ENCODE data around the gene SFSWAP.

SFSWAP gene

GRCh38 chr12:131709226-131709625 is 1.7 kb upstream of the SFSWAP start:
- Histone ChIP-seq H3K27ac (no peak overlapping the region), H3K4me1 (peaks cover 23 to 27% (median 24%) of the 10 kb centered on the region in 10 experiments), H4K20me1 (peaks cover 0 to 32% (median 26%) of the 10 kb centered on the region in 11 experiments; a peak in 17 of 22 replicates), H3K9me3 (replicated peaks in 1 of 11) (peaks cover 7 to 22% (median 16%) of the 10 kb centered on the region in 11 experiments), H3K27me3 (no peaks in the 10 kb centered on the region), H3K4me3 (no peak overlapping the region), H3K9ac (no peak overlapping the region), H3K4me2 (no peak overlapping the region), H3K36me3 (peaks cover 5 to 21% (median 12%) of the 10 kb centered on the region in 11 experiments)
- TF ChIP-seq Cebpa-rat (IDR thresholded peaks at IDR 0.05) = no peak

GRCh38 chr12:131711551-131712205 is 788 bp downstream of the SFSWAP start:
- Histone ChIP-seq H3K4me3 (peak overlapping the region; percentile 77 to 100 (median 94)), H3K4me2 (peak overlapping the region; percentile 87 to 99 (median 95)), H3K36me3 (peaks cover 30 to 46% (median 36%) of the 10 kb centered on the region in 11 experiments), H3K9me3 (replicated peaks in 1 of 11) (peaks cover 0 to 13% (median 7%) of the 10 kb centered on the region in 11 experiments; a peak in 11 of 22 replicates), H3K4me1 (peaks cover 23 to 27% (median 24%) of the 10 kb centered on the region in 10 experiments), H3K9ac (peak overlapping the region; percentile 95 to 99 (median 98)), H4K20me1 (peaks cover 0 to 43% (median 26%) of the 10 kb centered on the region in 11 experiments; a peak in 17 of 22 replicates), H3K27me3 (no peaks in the 10 kb centered on the region), H3K27ac (peak overlapping the region; percentile 96 to 100 (median 99))
- no peak for TF ChIP-seq Cebpa-rat (IDR thresholded peaks at IDR 0.05)

GRCh38 chr12:131713349-131713748 is 2.5 kb downstream of the SFSWAP start:
- no peak for TF ChIP-seq Cebpa-rat (IDR thresholded peaks at IDR 0.05)

GRCh38 chr12:131714759-131715158 is 3.9 kb downstream of the SFSWAP start:
- Histone ChIP-seq H3K9me3 (replicated peaks in 1 of 11) (peaks cover 0 to 2% (median 0%) of the 10 kb centered on the region in 11 experiments; a peak in 7 of 22 replicates), H3K4me2 (no peak overlapping the region), H3K36me3 (peaks cover 61 to 77% (median 67%) of the 10 kb centered on the region in 11 experiments), H3K4me3 (no peak overlapping the region), H3K27ac (no peak overlapping the region), H3K27me3 (no peaks in the 10 kb centered on the region), H3K9ac (no peak overlapping the region), H4K20me1 (peaks cover 6 to 59% (median 31%) of the 10 kb centered on the region in 11 experiments; a peak in 17 of 22 replicates), H3K4me1 (peaks cover 23 to 25% (median 23%) of the 10 kb centered on the region in 10 experiments)
- no peak for TF ChIP-seq Cebpa-rat (IDR thresholded peaks at IDR 0.05)

More at GRCh38 chr12:131713349-131713748, 2.5 kb downstream of the SFSWAP start:
- H4K20me1 ChIP-seq = peaks cover 0 to 45% (median 26%) of the 10 kb centered on the region in 11 experiments; a peak in 17 of 22 replicates
- no peak overlapping the region for H3K4me3 ChIP-seq
- peaks cover 23 to 27% (median 24%) of the 10 kb centered on the region in 10 experiments for H3K4me1 ChIP-seq
- no peaks in the 10 kb centered on the region for H3K27me3 ChIP-seq
- H3K9me3 ChIP-seq (replicated peaks in 1 of 11) = peaks cover 0 to 13% (median 7%) of the 10 kb centered on the region in 11 experiments; a peak in 11 of 22 replicates
- no peak overlapping the region; a peak in 2 of 22 replicates for H3K9ac ChIP-seq
- peaks cover 47 to 63% (median 53%) of the 10 kb centered on the region in 11 experiments for H3K36me3 ChIP-seq
- no peak overlapping the region for H3K27ac ChIP-seq
- peak overlapping the region in 10 of 11 experiments; percentile 87 to 99 (median 95); a peak in 17 of 22 replicates for H3K4me2 ChIP-seq

- Histone ChIP-seq H3K4me1 (peaks cover 15 to 18% (median 16%) of the 10 kb centered on the region in 10 experiments), H3K27ac (no peak overlapping the region), H3K9ac (no peak overlapping the region), H3K36me3 (peaks cover 75 to 92% (median 82%) of the 10 kb centered on the region in 11 experiments), H3K4me3 (no peak overlapping the region), H3K4me2 (no peak overlapping the region), H4K20me1 (peaks cover 6 to 68% (median 36%) of the 10 kb centered on the region in 11 experiments; a peak in 17 of 22 replicates), H3K27me3 (no peaks in the 10 kb centered on the region), H3K9me3 (replicated peaks in 1 of 11) (no peaks in the 10 kb centered on the region)
- no peak for TF ChIP-seq Cebpa-rat (IDR thresholded peaks at IDR 0.05)
Observed at GRCh38 chr12:131716282-131716681, 5.4 kb downstream of the SFSWAP start.

GRCh38 chr12:131720241-131720640 is 9.4 kb downstream of the SFSWAP start:
- no peaks in the 10 kb centered on the region for H3K4me1 ChIP-seq
- H3K4me2 ChIP-seq = no peak overlapping the region
- no peaks in the 10 kb centered on the region for H3K9me3 ChIP-seq (replicated peaks in 1 of 11)
- no peak overlapping the region for H3K4me3 ChIP-seq
- H3K36me3 ChIP-seq = peaks cover 97 to 100% (median 100%) of the 10 kb centered on the region in 11 experiments
- TF ChIP-seq Cebpa-rat (IDR thresholded peaks at IDR 0.05) = no peak
- no peak overlapping the region for H3K27ac ChIP-seq
- no peaks in the 10 kb centered on the region for H3K27me3 ChIP-seq
- H4K20me1 ChIP-seq = peaks cover 32 to 73% (median 51%) of the 10 kb centered on the region in 11 experiments; a peak in 21 of 22 replicates
- H3K9ac ChIP-seq = no peak overlapping the region

GRCh38 chr12:131720921-131721320 is 10.0 kb downstream of the SFSWAP start:
- TF ChIP-seq Cebpa-rat (IDR thresholded peaks at IDR 0.05) = no peak
- Histone ChIP-seq H3K9ac (no peak overlapping the region), H3K4me2 (no peak overlapping the region), H3K4me3 (no peak overlapping the region), H3K4me1 (no peaks in the 10 kb centered on the region), H3K27me3 (no peaks in the 10 kb centered on the region), H4K20me1 (peaks cover 35 to 78% (median 57%) of the 10 kb centered on the region in 11 experiments; a peak in 21 of 22 replicates), H3K27ac (peak overlapping the region in 2 of 11 experiments; percentile 1 to 16; a peak in 1 of 22 replicates), H3K36me3 (peaks cover 97 to 100% (median 100%) of the 10 kb centered on the region in 11 experiments), H3K9me3 (replicated peaks in 1 of 11) (no peaks in the 10 kb centered on the region)

- Histone ChIP-seq H3K4me3 (no peak overlapping the region), H3K27me3 (no peaks in the 10 kb centered on the region), H3K9me3 (replicated peaks in 1 of 11) (no peaks in the 10 kb centered on the region), H3K27ac (no peak overlapping the region), H3K4me1 (no peaks in the 10 kb centered on the region), H4K20me1 (peaks cover 35 to 78% (median 57%) of the 10 kb centered on the region in 11 experiments; a peak in 21 of 22 replicates), H3K4me2 (no peak overlapping the region), H3K36me3 (peaks cover 97 to 100% (median 100%) of the 10 kb centered on the region in 11 experiments), H3K9ac (no peak overlapping the region)
- TF ChIP-seq Cebpa-rat (IDR thresholded peaks at IDR 0.05) = no peak
Observed at GRCh38 chr12:131721548-131721947, 10.7 kb downstream of the SFSWAP start.

- H3K9me3 ChIP-seq (replicated peaks in 1 of 11) = no peaks in the 10 kb centered on the region
- H3K4me2 ChIP-seq = no peak overlapping the region
- H3K36me3 ChIP-seq = peaks cover 97 to 100% (median 100%) of the 10 kb centered on the region in 11 experiments
- no peaks in the 10 kb centered on the region for H3K27me3 ChIP-seq
- no peak for TF ChIP-seq Cebpa-rat (IDR thresholded peaks at IDR 0.05)
- peaks cover 35 to 92% (median 66%) of the 10 kb centered on the region in 11 experiments; a peak in 21 of 22 replicates for H4K20me1 ChIP-seq
- no peaks in the 10 kb centered on the region for H3K4me1 ChIP-seq
- no peak overlapping the region for H3K27ac ChIP-seq
- H3K9ac ChIP-seq = no peak overlapping the region
- H3K4me3 ChIP-seq = no peak overlapping the region
Observed at GRCh38 chr12:131723532-131723931, 12.6 kb downstream of the SFSWAP start.
